Suprapubic skin (tissue), 3 donors: ENCODE data around the gene NFATC2.

Experiments
- EP300 ChIP-seq: sonication (generic); formaldehyde crosslinking; IDR thresholded peaks from one replicate; pipeline ENCODE4 v1.6.1; 2017; ENCODE audit warnings: antibody characterized with exemption
- POLR2A ChIP-seq, 2 donors: fragments of 450-650 bp; IDR thresholded peaks; one replicate each; pipeline ENCODE4 v1.6.1; 2017; ENCODE audit warnings: antibody characterized with exemption in 2 of 2, mild to moderate bottlenecking in 2 of 2, moderate library complexity in 2 of 2
- TF ChIP-seq, protein P1 (sequence below), 2 donors: fragments of 200-600 bp in 1 of 2; fragments of 450-650 bp in 1 of 2; sonication (generic) in 1 of 2; IDR thresholded peaks; one replicate each; pipeline ENCODE4 v1.5.1; 2016 to 2019; ENCODE audit warnings: antibody characterized with exemption in 2 of 2, mild to moderate bottlenecking in 1 of 2, moderate library complexity in 1 of 2

DNA sequence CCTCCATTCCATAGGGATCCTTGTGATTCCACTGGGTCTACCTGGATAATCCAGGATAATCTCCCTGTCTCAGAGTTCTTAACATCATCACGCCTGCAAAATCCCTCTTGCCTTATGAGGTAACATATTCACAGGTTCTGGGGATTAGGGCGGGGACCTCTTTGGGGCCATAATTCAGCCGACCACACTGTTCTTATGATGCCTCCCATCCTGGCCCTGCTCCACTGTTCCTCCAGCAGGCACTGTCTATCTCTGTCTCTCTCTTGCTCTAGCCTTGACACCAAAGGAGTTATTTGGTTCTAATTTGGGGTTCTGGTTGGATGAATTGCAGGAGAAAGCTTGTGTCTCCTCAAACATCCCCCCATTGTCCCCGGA lies 168.1 kb downstream of the NFATC2 start:
- TF ChIP-seq, protein P1, sequence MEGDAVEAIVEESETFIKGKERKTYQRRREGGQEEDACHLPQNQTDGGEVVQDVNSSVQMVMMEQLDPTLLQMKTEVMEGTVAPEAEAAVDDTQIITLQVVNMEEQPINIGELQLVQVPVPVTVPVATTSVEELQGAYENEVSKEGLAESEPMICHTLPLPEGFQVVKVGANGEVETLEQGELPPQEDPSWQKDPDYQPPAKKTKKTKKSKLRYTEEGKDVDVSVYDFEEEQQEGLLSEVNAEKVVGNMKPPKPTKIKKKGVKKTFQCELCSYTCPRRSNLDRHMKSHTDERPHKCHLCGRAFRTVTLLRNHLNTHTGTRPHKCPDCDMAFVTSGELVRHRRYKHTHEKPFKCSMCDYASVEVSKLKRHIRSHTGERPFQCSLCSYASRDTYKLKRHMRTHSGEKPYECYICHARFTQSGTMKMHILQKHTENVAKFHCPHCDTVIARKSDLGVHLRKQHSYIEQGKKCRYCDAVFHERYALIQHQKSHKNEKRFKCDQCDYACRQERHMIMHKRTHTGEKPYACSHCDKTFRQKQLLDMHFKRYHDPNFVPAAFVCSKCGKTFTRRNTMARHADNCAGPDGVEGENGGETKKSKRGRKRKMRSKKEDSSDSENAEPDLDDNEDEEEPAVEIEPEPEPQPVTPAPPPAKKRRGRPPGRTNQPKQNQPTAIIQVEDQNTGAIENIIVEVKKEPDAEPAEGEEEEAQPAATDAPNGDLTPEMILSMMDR (IDR thresholded peaks at IDR 0.05): no peak
- TF ChIP-seq POLR2A (IDR thresholded peaks at IDR 0.05): no peak
- TF ChIP-seq EP300: no peak
